ENCODE data around the gene MRPL37. TPM values are rescaled to one million over a fixed set of nuclear protein-coding genes. Genes with fewer than 3 reads are reported as not detected.

The MRPL37 gene
- total and polyA plus RNA-seq, 2 donors from 2014 or later, result 47.4 to 114 TPM

- no peak for FAIRE-seq
Observed at GRCh38 chr1:54215523-54215922, 15.6 kb downstream of the MRPL37 start.

GRCh38 chr1:54218883-54219687, 19.1 kb downstream of the MRPL37 start:
- H3K27me3 ChIP-seq (ENCODE audit: control insufficient read depth, insufficient read depth, low read length), result no peaks in the 10 kb centered on the region
- H3K4me1 ChIP-seq (ENCODE audit: control insufficient read depth in 2 of 3, insufficient read depth in 2 of 3, low read depth in 1 of 3, low read length in 3 of 3), result peaks cover 0 to 7% (median 5%) of the 10 kb centered on the region in 3 donors
- intact Hi-C loops (cut with DNase I), result no loop called here
- H3K36me3 ChIP-seq (ENCODE audit: control insufficient read depth in 2 of 3, insufficient read depth in 3 of 3, low read length in 3 of 3), result peaks cover 12 to 48% (median 32%) of the 10 kb centered on the region in 3 donors
- no peak overlapping the region for H3K9ac ChIP-seq (ENCODE audit: low read length in 3 of 3)
- DNase-seq (peak in 1 of 5 donors; percentile 68), FAIRE-seq (no peak)
- no peak overlapping the region for H3K4me3 ChIP-seq (ENCODE audit: low read length in 3 of 3)
- no peaks in the 10 kb centered on the region for H3K9me3 ChIP-seq (ENCODE audit: control insufficient read depth in 2 of 3, insufficient read depth in 1 of 3, low read length in 3 of 3)
- no peak for TF ChIP-seq CTCF (IDR thresholded peaks at IDR 0.05; ENCODE audit: borderline replicate concordance, extremely low read depth, insufficient read depth)
- peak overlapping the region in 1 of 2 donors; percentile 9 for H3K27ac ChIP-seq (ENCODE audit: low read depth in 2 of 2, low read length in 2 of 2)

More at GRCh38 chr1:54215523-54215922, 15.6 kb downstream of the MRPL37 start:
- peaks cover 0 to 7% (median 5%) of the 10 kb centered on the region in 3 donors for H3K4me1 ChIP-seq (ENCODE audit: control insufficient read depth in 2 of 3, insufficient read depth in 2 of 3, low read depth in 1 of 3, low read length in 3 of 3)
- intact Hi-C loops (cut with DNase I), result no loop called here
- peaks cover 15 to 77% (median 55%) of the 10 kb centered on the region in 3 donors for H3K36me3 ChIP-seq (ENCODE audit: control insufficient read depth in 2 of 3, insufficient read depth in 3 of 3, low read length in 3 of 3)
- no peak overlapping the region for H3K27ac ChIP-seq (ENCODE audit: low read depth in 2 of 2, low read length in 2 of 2)
- no peaks in the 10 kb centered on the region for H3K27me3 ChIP-seq (ENCODE audit: control insufficient read depth, insufficient read depth, low read length)
- H3K4me3 ChIP-seq (ENCODE audit: low read length in 3 of 3), result no peak overlapping the region
- no peak for TF ChIP-seq CTCF (IDR thresholded peaks at IDR 0.05; ENCODE audit: borderline replicate concordance, extremely low read depth, insufficient read depth)
- DNase-seq, result no peak
- no peak overlapping the region for H3K9ac ChIP-seq (ENCODE audit: low read length in 3 of 3)
- no peaks in the 10 kb centered on the region for H3K9me3 ChIP-seq (ENCODE audit: control insufficient read depth in 2 of 3, insufficient read depth in 1 of 3, low read length in 3 of 3)

- peak overlapping the region in 1 of 2 donors; percentile 41 for H3K27ac ChIP-seq (ENCODE audit: low read depth in 2 of 2, low read length in 2 of 2)
- no peak overlapping the region for H3K9ac ChIP-seq (ENCODE audit: low read length in 3 of 3)
Observed at GRCh38 chr1:54219688-54220003, 19.7 kb downstream of the MRPL37 start.

More at GRCh38 chr1:54219688-54220003, 19.7 kb downstream of the MRPL37 start:
- intact Hi-C loops (cut with DNase I), result no loop called here
- FAIRE-seq, result no peak
- H3K9me3 ChIP-seq (ENCODE audit: control insufficient read depth in 2 of 3, insufficient read depth in 1 of 3, low read length in 3 of 3), result no peaks in the 10 kb centered on the region
- peaks cover 0 to 7% (median 5%) of the 10 kb centered on the region in 3 donors for H3K4me1 ChIP-seq (ENCODE audit: control insufficient read depth in 2 of 3, insufficient read depth in 2 of 3, low read depth in 1 of 3, low read length in 3 of 3)
- no peaks in the 10 kb centered on the region for H3K27me3 ChIP-seq (ENCODE audit: control insufficient read depth, insufficient read depth, low read length)
- no peak for DNase-seq
- no peak for TF ChIP-seq CTCF (IDR thresholded peaks at IDR 0.05; ENCODE audit: borderline replicate concordance, extremely low read depth, insufficient read depth)
- H3K36me3 ChIP-seq (ENCODE audit: control insufficient read depth in 2 of 3, insufficient read depth in 3 of 3, low read length in 3 of 3), result peaks cover 10 to 43% (median 27%) of the 10 kb centered on the region in 3 donors
- no peak overlapping the region for H3K4me3 ChIP-seq (ENCODE audit: low read length in 3 of 3)

Data from kidney (tissue), 14 donors.